SIG-M5 treated with dmso at 0.1 percent for 504 hours (cell line): Measurements from ENCODE around the gene EDEM3.
"Not testable (repeated sequence)": the region's sequence is repeated elsewhere in the genome, so short reads cannot be mapped to it uniquely, and the experiment has no call there.

Source experiments
- DNase-seq: peaks from one replicate; lab custom pipeline; 2025; ENCODE audit not compliant: unreplicated experiment; lab: John Stamatoyannopoulos, UW

Gene EDEM3

GRCh38 chr1:184754476-184755225 lies at the start of gene EDEM3:
Gene EDEM3, minus strand, starts transcription at chr1:184754858. Its CDS starts 212 bp downstream, at chr1:184754646.
- DNase-seq: peak; percentile 100

DNA sequence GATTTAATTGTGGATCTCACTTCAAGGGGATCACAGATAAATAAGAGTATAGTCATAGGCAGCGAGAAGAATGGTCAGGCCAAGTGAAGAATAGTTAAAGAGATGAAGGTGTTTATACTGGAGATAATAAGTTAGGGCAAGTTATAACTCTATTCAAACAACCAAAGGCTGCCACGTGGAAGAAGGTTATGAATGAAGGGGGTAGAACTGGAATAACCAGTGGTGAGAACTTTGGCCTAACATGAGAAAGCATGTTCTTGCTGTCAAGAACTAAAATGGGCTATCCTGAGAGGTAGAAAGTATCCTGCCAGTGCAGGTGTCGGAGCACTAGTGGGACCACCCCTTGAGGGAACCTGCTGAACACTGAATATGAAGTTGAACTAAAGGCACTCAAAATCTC lies 49.6 kb upstream of the EDEM3 start:
- DNase-seq: peak; percentile 2

- no peak for DNase-seq
Measured at GRCh38 chr1:184803180-184803492, 48.5 kb upstream of the EDEM3 start.

GRCh38 chr1:184802354-184803179 lies 47.9 kb upstream of the EDEM3 start:
- no peak for DNase-seq

DNA sequence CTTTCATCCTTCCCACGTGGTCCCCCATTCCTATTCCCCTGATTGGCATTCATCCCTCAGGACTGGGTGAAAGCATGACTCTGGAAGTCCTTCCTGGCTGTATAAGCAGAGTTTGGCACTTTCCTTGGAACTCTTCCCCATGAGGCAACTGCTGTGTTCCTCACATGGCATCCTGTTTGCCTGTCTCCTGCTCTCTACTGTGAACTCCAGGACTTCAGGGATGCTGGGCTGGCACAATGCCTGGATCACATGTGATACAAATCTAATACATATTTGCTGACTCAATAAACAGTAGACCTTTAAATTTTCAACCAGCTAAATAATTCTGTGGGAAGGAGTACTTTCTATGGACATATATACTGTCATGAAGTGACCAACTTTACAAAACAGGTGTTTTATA lies 46.8 kb upstream of the EDEM3 start:
- peak; percentile 5 for DNase-seq

DNA sequence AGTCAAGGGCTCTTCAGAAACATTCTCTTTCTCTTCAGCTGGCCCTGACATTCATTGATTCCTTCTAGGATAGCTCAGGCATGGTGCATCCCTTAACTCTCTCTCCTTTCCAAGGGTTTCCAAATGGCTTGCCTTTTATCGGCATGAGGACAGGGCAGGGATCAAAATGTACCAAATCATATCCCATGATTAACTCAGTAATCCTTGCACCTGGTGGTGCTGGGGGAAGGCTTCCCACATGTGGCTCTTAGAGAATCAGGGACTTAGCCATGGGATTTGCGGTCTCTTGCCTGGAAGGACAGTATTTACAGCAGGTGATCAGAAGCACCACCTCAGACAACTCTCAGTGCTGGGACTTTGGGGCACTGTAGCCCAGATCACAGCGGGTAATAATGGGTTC lies 46.2 kb upstream of the EDEM3 start:
- DNase-seq: no peak

DNA sequence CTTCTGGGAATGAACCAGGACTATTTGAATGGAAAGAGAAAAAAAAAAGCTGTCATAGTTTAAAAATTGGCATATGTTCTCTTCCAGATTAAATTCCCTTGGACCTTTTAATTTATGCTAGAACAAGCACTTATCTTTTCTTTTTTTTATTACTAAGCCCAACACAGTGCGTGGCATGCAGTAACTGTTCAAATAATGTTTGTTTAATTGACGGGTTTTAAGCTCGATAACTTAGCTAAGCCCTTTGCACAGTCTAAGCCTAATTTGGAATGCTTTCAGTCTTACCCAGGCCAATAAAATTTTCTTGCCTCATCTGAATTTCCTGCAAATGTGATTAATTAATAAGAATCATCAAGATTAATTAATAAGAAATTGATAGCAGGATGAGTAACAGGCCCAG lies 39.3 kb upstream of the EDEM3 start:
- no peak for DNase-seq

- peak; percentile 99 for DNase-seq
Measured at GRCh38 chr1:184792450-184792969, 37.9 kb upstream of the EDEM3 start.

GRCh38 chr1:184791550-184791900 lies 36.9 kb upstream of the EDEM3 start:
- no peak for DNase-seq

DNA sequence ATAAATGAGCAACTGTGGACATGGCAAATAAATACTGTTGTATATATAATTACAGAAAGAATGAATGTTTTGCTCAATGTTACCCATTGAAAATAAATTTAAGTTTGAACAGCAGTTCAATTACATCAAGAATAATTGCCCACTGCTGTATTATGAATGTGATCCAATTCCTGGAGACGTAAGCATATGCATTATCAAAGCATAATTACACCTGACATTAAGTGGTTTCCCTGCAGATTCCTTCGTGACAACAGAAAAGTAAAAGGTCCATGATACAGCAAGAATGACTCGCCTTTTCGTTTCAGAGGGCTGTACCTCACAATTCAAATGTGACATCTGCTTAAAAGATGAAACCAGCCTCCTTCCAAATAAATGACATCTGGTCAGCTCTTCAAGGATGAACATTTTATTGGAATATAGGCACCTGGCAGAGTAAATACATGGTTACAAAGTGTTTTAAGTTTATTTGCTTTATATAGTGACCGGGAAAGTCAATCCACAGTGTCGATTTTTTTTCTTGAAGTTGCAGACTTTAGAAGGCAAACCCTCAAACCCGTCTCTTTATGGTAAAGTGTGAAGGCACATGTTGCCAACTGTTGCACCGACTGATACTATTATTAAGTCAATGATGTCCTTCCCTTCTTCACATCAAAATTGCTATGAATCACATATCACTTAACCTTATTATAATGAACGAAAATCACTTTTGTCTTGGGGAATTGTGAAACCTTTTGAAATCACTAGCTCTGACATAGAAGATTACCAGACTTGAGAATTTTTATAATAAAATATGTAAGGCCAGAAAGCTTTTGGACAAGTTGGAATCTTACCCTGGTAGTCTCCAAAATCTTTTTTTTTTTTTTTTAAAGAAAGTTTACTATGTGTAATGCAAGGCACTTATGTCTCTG lies 36.2 kb upstream of the EDEM3 start:
- no peak for DNase-seq

GRCh38 chr1:184789884-184790283 lies 35.2 kb upstream of the EDEM3 start:
- no peak for DNase-seq

DNA sequence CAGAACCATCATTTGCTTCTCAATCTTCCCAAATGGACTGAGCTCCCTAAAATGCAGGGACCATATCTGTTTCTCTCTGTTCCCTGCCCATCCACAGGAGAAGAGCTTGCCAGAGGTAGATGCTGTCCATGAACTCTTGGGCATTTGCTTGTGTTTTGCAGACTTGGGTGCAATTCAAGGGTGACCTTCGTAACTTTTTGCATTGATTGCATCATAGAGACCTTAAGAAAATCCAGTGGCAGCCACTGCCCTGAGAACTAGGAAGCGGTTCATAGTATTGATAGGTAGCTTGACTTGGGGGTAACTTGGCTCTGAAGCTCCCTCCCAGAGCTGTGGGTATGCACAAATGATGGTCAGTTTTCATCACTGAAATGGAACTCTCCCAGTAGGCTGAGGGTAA lies 34.3 kb upstream of the EDEM3 start:
- peak; percentile 62 for DNase-seq

DNA sequence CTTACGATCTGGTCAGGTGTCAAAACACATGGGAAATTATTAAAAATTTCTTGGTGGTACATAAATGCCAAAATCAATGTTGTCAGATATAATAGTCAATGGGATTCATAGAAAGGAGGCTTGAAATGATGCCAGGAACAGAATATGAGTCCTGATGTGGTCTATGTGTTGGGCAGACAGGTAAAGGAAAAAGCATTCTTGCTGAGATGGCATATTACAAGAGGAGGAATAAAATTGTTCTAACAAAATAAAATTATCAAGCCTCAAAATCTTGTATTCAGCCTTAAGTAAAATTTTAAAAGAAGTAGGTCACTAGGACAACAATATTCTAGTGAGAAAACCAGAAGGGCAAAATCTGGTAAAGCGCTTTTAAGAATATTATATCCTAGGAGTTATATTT lies 30.9 kb upstream of the EDEM3 start:
- DNase-seq: no peak

GRCh38 chr1:184783723-184784122 lies 29.1 kb upstream of the EDEM3 start:
- DNase-seq: not testable (repeated sequence)

DNA sequence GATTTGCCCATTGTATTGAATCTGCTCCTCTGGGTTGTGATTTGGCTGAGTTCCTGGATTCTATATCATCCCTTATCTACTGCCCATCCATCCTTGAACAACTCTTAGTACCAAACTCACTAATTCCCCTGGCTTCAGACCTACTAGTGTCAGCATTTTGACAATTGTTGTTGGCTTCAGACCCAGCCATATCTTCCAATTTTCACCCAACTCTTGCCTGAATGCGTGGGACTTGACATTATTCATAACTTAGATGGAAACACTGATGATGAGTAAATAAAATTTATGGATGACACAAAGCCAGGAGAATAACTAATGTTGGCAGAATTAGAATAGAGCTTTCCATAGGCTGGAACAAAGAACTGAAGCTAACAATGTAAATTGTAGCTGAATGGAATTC lies 27.3 kb upstream of the EDEM3 start:
- no peak for DNase-seq

- no peak for DNase-seq
Measured at GRCh38 chr1:184775885-184776284, 21.2 kb upstream of the EDEM3 start.

- no peak for DNase-seq
Measured at GRCh38 chr1:184775329-184775728, 20.7 kb upstream of the EDEM3 start.

- no peak for DNase-seq
Measured at GRCh38 chr1:184773762-184774320, 19.2 kb upstream of the EDEM3 start.

DNA sequence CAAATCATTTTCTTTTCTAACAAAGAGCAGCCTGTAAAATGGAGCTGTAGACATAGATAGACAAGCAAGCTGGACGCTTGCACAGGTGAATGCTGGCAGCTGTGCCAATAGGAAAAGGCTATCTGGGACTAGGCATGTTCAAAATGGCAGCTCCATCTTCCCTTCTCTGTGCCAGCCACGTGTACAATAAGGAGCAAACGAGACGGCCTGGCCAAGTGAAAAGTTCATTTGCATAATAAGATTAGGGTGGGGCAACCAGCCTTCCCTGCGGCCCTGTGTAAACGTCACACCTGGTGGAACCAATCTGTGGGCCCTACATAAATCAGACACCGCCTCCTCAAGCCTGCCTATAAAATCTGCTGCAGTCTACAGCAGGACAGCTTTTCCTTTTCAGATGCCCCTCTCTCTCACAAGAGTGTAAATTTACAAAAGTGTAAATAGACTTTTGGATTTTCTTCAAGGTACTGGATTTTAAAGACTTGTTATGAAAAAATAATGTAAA lies 16.6 kb upstream of the EDEM3 start:
- DNase-seq: no peak

DNA sequence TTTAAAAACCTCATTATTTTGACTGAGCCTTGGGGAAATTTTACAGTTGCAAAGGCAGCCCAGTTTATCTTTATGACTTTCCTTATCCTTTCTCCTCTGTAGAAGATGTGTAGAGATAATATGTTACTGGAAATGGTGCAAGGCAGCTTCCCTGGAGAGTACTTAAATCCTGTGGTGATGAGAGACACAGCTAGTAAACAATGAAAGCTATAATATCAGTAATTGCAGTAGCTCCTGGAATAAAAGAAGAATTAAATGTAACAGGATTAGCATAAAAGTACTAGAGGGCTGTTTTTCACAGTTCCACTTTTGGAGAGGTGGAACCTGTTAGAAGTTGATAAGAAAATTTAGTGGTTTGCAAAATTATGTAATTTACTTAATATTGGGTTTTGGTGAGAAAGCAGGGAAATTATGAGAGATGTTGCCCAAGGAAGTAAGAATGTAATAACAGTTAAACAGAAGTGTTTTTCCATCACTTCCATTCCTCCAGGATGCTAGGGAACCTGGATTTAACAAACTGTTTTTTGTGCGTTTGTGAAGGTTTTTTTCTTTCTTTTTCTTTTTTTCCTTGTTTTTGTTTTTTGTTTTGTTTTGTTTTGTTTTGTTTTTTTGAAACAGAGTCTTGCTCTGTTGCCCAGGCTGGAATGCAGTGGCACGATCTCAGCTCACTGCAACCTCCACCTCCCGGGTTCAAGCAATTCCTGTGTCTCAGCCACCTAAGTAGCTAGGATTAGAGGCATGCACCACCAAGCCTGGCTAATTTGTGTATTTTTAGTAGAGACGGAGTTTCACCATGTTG lies 15.7 kb upstream of the EDEM3 start:
- no peak for DNase-seq
